CD4-positive, alpha-beta T cell treated with Interleukin-4 for 1 hour (primary cell): ENCODE results near the gene MYO1G.
"Not testable (repeated sequence)": the region's sequence is repeated elsewhere in the genome, so short reads cannot be mapped to it uniquely, and the experiment has no call there.

Experiments used
- DNase-seq, 2 donors: peaks; one replicate each; pipeline ENCODE4 v3.0.0-alpha.2; 2020 to 2022

MYO1G gene

DNA sequence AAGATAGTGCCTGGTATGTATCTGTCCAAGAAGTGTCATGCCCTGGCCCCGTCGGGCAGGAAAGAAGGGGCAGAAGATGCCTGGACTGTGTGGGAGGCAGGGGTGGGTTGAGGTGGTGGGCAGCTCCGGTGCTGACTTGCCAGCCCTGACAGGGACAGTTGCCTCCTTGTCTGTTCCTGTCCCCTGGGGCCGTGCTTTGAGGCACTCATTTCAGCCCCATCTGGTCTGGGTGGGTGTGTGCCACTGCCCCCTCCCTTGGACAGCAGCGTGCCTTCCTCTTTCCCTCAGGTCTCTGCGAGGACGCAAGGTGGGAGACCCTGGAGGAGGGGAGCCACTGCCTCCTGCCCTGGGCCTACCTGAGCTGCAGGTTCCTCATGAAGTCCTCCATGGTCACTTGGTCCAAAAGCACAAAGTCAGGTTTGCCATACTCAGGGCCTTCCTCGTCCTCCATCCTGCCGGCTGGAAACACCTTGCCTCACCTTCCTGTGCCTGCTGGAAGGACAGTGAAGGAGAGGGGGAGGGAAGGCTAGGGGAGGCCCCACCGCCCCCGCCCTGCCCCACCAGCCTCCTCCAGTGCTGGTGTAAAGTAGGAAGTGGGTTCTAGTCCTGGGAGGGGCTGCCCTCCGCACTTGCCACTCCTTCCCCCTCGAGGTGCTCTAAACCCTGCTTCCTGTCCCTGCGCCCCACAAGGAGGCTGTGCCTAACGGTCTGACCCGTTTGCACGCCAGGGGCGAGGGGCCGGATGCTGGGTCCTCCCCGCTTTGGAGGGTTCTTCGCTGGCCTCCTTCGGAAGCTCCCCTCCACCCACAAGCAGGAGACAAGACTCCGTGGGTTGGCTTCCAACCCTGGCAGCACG lies at the start of gene MYO1G:
Gene MYO1G (minus strand): TSS at position 505 of the 856 bp plus-strand sequence. CDS start 54 bp downstream, at position 451.
- DNase-seq: peak; percentile 89 to 91

DNA sequence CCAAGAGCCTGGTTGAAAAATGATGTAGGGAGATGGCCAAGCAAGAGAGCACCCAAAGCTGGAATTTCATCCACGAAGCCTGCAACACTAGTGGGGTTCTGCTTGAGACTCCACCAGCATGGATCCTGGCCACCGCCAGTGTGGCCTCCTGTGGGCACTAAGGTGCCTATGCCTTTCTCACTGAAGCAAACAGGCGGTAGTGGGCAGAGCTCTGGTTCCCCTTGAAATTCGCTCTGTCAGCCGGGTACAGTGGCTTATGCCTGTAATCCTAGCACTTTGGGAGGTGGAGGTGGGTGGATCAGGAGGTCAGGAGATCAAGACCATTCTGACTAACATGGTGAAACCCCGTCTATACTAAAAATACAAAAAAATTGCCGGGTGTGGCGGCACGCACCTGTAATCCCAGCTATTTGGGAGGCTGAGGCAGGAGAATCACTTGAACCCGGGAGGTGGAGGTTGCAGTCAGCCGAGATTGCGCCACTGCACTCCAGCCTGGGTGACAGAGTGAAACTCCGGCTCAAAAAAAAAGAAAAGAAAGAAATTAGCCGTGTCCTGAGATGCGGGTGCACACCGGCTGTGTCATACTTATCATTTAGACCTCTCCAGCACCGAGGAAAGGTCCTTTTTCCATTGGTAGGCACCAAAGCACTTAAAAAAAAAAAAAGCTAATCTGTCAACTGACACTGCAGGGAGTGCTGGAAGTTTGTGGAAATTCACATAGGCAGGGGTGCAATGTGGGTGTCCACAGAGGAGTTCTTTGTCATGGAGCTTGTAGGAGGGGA lies 49.5 kb upstream of the MYO1G start:
- DNase-seq: no peak

DNA sequence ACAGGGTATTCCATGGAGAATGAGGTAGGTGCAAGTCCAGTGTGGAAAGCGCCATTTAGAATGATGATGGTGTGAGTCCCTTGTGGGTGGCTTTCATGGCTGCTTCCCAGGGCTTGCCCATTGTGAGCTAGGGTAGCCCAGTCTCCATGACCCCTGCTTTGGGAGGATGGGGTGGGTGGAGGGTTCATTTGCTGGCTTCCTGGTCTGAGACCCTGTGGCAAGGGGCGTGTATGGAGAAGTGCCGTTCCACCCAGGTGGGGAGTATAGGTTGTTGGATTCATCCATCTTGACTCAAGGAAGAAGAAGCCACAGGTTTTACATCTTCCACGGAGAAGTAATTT lies 48.9 kb upstream of the MYO1G start:
- no peak for DNase-seq

DNA sequence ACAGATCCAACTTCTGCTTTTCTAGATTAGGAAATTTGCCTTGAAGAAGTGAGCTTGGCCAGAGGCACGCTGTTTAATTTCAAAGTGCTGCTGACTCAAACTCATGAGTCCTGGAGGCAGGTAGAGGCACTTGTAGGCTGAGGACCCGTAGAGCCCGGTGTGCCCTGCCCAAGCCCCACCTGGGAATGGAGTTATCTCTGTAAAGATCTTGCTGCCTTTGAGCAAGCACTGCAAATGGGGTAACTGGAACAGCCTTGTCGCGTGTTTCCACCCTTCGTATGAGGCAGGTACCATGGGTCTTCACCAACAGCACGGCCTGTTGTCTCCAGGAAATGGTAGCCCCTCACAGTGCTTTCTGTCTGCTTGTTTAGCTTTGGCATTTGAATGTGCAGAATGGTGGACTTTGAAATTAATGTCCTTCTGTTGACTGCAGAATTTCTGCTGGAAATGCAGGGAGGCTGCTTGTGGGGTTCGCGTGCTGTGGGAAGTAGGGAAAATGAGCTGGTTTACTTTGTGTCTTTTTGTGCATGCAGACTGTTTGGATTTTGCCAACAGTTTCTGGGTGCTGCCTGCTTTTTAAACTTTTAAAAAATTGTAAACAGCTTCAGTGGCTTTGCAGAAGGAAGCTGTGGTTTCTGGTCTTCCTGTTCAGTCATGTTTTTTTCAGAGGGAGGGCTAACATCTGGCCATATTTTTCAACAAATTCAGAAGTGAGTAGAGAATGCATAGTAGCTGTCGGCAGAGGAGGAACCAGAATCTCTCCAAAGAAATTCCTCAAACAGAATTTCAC lies 48.4 kb upstream of the MYO1G start:
- DNase-seq: peak; percentile 30 to 71

DNA sequence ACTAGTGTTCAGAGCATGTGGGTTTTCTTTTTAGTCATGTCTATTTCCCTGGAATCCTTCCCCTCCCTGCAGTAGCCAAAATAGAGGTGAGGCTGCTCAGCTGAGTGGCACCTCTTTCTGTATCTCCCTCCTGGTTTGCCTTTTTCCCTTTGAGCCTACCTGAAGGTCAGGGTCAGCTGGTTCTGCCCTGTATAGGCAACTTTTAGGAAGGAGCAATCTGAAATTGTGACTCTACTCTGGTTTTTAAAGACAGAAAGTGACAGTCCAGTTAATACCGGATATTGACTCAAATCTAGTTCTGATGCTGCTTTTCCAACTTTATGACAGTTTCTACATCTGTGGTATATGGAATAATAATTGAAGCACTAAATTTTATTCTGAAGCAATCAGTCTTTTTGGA lies 47.2 kb upstream of the MYO1G start:
- DNase-seq: no peak

DNA sequence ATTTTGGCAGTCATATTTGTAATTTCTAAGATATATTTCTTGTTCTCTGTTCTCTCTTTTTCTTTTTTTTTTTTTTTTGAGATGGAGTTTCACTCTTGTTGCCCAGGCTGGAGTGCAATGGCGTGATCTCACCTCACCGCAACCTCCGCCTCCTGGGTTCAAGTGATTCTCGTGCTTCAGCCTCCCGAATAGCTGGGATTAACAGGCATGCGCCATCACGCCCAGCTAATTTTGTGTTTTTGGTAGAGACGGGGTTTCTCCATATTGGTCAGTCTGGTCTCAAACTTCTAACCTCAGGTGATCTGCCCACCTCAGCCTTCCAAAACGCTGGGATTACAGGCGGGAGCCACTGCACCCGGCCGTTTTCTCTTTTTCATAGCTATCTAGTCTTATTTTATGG lies 46.7 kb upstream of the MYO1G start:
- DNase-seq: not testable (repeated sequence)

DNA sequence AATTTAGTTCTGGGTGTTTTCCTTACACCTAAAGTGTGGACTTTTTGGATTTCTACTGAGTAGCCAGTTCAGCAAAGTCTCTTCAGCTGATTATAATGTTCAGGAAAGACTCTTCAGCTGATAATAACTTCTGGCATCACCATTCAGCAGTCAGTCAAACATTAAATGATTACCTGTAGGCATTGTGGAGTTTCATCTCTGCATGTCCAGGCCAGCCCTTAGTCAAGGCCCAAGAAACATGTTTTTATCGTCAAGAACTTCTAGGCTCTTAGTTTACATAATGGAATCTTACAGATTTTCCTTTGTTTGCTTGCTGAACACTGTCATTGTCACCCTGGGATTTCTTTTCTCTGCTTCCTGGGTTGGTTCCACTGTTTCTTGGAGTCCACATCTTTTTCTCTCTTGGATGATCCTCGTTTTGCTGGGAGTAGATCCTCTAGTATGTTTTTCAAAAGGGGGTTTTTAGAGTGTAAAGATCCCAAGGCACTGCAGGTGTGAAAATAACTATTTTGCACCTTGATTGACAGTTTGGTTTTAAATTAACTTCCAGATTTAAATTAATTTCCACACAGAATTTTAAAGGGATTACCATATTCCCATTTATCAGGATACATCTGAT lies 45.4 kb upstream of the MYO1G start:
- DNase-seq: no peak

DNA sequence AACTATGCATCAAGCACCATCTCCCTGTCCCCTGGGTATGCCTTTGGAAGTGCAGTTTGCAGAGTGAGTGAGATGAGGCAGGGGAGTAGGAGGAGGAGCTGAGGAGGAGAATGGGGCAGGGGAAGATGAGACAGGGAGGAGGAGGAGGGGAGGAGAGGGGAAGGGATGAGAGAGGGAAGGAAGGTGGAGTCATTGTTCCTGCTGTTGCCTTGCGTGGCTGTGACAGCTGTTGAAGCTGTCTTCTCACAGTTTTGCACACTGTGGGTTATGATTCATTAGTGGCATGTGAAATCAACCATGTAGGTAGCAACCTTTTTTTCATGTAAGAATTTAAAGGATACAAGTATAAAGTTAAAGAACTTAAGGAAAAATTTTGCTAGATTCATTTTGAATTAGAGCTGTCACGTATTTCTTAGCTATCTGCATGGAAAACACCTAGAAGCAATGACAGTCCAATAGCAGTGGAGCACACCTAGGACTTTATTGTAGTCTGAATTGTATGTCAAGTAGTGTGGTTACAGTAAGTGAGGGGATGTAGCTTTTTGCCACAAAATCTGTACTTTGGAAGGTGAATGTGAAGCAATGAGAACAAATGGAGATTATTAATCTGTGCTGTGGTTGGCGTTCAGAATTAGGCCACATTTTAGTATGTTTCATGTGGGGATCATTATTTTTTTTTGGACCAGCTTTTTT lies 42.9 kb upstream of the MYO1G start:
- no peak for DNase-seq

DNA sequence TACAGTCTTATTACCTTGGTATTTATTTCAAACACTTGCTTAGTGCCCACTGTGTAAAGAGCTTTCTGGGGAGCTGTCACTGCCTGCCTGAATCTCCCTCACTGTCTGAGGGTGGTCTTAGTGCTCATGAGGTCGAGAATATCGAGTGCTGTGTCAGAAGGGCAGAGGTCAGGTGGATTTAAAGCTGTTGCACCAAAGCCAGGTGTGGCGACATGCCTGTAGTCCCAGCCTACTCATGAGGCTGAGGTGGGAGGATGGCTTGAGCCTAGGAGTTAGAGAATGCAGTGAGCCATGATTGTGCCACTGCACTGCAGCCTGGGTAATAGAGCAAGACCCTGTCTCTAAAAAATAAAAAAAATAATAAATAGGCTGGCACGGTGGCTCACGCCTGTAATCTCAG lies 42.1 kb upstream of the MYO1G start:
- no peak for DNase-seq

DNA sequence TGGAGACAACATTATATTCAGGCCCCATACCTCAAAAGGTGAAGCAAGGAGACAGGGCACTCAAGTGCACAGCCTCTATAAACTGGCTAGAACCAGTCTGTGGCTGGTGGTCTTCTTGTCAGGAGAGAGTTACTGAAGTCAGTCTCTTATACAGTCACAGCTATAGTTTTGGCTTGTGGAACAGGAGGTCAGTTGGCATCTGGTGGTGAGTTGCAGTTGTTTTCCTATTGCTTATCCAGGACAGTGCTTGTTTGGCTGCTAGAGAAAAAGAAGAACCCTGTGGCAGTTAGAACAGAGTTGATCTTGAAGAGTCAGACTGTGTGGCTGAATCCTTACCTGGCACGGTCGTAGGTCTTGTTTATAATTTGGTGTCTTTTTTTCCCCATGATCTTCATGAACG lies 38.4 kb upstream of the MYO1G start:
- DNase-seq: no peak

DNA sequence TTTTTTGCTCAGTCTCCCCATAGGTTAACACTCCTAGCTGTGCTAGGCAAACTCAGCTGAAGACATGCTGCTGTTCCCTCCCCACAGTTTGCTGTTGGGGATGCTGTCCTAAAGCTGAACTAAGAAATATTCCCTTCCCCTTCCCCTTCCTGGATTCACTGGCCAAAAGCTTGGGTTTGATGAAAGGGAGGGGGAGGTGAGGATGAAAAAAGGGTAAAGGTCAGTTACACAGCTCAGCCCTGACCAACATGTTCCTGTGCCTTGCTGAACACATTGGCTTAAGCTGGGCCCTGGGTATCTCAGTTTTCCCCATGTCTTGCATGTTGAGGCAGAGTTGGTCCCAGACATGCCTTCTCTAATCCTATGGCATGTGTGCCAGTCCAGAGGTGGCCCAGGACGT lies 36.5 kb upstream of the MYO1G start:
- DNase-seq: no peak

DNA sequence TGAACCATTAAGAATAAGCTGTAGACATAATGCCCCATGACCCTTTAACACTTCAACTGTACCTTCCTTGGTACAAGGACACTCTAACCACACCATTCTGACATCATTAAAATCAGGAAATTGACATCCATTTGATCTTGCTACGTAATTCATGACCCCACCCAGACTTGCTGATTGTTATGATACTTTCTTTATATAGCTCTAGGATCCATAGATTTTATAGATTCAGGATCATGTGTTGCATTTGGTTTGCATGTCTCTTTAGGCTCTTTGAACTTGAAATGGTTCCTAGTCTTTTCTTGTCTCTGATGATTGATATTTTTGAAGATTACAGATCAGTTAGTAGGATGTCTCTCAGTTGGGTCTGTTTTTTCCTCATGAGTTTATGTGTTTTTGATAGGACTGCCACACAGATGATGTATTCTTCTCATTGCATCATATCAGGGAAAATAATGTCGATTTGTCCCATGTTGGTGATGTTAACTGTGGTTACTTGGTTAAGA lies 34.7 kb upstream of the MYO1G start:
- peak in 1 of 2 donors; percentile 61 for DNase-seq

DNA sequence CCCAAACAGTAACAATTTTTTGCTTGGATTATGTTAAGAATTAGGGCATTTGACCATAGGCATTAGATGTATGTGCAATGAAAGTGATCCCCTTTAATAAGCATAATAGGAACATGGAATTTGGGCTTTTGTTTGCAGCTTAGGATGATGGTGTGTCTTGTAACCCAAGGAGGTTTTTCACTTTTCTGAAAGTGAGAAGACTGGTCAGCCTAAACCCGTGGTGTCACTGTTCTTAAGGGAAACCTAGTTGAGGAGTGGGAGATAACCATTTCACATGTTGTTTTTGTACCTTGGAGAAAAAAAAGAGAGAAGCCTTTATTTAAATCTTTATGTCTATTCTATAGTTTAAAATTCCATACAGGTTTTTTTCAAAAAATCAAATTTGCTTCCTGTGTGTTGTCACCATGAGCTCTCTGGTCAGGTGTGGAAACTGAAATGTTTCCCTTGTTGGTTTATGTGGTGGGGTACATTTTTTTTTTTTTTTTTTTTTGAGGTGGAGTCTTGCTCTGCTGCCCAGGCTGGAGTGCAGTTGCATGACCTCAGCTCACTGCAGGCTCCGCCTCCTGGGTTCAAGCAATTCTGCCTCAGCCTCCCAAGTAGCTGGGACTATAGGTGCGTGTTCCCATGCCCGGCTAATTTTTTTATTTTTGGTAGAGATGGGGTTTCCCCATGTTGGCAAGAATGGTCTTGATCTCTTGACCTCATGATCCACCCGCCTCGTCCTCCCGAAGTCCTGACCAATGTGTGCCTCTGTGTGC lies 28.9 kb upstream of the MYO1G start:
- DNase-seq: no peak

DNA sequence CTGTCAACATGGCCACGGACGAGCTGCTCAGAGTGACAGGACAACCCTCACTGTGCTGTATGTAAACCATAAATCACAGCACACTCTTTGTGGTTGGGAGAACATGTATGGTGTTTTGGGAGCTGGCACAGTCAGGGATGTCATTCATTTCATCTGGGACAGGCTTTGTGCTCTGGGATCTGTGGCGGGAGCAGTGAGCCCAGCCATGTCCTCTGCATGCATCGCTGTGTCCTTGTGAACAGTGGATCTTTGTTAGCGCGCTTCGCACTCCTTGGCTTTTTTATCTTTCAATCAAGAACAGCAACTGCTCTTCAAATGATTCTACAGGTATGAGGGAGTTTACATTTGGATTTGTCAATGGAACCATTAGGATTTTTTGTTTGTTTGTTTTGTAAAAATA lies 28.3 kb upstream of the MYO1G start:
- no peak for DNase-seq

DNA sequence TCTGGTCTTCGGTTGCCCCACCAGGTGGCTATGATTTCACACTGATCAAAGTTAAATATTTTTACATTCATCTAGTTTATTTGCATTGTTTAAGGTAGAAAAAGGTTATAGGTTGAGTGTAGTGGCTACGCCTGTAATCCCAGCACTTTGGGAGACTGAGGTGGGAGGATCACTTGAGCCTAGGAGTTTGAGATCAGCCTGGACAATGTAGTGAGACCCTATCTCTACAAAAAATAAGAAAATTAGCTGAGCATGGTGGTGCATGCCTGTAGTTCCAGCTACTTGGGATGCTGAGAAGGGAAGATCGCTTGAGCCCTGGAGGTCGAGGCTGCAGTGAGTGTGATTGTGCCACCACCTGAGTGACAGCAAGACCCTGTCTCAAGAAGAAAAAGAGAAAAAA lies 25.0 kb upstream of the MYO1G start:
- no peak for DNase-seq

DNA sequence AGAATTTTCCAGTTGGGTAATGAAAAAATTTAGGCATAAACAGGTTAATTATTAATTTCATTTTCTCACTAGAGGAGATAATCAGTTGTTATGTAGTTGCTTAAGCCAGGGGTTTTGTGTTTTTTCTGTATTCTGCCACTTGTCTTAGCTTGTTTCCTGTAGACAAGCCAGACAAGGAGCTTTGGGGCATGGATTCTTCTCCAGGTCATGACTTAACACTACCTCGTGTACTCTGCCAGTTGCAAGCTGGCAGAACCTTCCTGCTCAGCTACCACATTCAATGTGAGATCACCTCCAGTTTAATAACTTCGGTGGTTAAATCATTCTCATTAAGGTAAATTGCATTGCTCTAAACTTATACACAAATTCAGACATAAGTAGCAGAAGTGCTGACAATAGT lies 23.0 kb upstream of the MYO1G start:
- DNase-seq: no peak

DNA sequence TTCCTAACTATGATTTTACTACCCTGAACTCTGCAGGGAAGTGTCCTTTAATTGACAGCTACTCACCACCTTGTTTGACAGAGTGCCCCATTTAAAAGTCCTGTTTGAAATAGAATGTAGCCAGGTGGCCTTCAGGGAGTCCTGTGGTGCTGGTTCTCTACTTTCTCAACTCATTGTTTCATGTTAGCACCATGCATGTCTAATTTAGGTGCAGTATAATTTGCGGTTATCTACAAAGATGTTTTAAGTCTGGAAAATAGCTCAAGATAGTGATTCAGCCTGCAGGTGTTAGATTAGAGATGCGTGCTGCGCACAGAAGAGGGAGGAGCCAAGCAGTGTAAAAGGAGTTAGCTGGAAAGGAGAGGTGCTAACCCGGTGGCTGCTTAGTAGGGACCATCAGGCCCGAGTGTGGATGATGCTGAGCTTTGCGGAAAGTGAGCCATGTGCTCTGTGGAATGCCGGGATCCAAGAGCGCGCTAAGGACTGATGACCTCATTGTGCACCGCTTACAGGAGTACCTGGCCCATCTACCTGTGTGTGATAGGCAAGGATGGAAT lies 22.4 kb upstream of the MYO1G start:
- DNase-seq: peak; percentile 82 to 86

DNA sequence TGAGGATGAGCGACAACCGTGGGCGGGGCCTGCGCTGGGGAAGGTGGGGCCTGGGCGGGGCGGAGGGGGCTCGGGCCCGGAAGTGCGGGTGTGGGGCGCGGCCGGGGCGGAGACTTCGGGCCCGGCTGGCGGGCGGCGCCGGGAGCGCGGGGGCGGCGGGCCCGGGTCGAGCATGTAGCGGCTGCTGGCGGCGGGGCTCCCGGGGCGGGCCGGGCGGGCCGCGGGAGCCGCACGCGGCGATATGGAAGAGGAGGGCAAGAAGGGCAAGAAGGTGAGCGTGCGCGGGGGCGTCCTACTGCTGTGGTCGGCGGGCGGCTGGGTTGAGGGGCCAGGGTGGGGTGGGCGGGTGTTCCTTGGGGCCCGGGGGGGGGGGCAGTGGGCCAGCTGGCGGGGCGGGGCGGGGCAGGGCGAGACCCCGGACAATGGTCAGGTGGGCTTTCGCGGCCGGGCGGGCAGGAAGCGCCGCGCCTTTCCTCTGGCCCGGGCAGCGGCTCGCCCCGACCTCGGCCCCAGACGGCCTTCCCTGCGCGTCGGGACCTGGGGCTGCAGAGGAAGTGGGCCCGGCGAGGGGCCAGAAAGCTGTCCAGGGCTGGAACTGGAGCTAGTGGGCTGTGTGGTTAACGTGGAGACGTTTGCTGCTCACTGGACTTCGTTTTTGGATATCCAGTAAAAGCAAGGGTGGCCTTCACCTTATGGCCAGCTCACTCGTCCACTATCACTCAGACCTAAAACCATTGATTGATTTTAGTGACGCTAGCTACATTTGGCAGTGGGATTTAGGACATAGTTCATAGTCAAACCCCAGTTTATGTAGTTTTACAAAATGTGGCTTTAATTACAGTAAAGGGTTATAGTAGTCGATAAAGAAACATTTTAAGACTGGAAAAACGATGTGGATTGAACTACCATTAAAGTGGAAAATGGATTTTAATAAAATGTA lies 21.5 kb upstream of the MYO1G start, which contains the start of gene CCM2:
Gene CCM2 (plus strand): TSS at position 109 of the 940 bp plus-strand sequence. CDS start 133 bp downstream, at position 242.
- no peak for DNase-seq

DNA sequence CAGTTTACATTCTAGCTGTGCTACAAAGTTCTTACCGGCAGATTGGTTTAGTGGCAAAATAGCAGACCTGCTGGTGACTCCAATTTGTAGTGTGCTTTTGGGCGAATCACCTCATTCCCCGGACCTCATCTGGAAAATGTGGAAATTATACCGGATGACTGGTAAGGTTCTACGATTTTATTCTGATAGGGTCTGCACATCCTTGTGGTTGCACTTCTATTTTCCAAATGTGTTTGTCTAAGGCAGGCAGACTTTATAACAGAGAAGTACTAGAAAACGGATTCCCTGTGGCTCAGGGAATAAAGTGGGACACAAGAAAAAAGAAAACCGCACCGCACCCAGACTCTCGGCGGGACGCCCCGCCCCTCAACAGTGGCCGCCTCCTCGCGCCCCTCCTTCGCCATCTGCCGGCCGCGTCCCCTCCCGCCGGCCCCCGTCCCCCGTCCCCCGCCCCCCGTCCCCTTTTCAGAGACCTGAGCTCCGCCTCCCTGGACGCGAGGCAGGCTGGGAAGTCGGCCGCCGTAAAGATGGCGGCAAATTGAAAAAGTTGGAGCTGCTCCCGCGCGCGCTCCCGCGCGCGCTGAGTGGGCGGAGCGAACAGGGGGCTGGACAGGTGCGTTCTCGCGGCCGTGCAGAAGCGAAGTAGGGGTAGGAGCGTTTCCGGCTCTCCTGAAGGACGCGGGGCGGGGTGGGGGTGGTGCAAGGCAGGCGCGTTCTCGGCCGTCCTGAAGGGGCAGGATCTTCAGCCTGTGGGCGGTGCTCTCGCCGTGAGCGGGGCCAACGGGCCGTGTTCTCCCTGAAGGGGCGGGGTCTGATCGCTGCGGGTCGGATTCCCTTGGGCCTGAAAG lies 20.7 kb upstream of the MYO1G start:
- peak; percentile 99 for DNase-seq
